HEK293 (cell line): ENCODE data around the gene ACTR3C.

Experiments
- CTCF ChIA-PET: fragments of 350-600 bp; formaldehyde crosslinking; extraction: SDS; loops from one replicate; lab custom pipeline; 2021; ENCODE audit warnings: antibody characterized with exemption; lab: Yijun Ruan, JAX
- POLR2A ChIA-PET: fragments of 300-600 bp; formaldehyde crosslinking; extraction: SDS; loops from one replicate; lab custom pipeline; 2020; ENCODE audit warnings: antibody characterized with exemption, inconsistent platforms; lab: Yijun Ruan, JAX
- H3K27ac ChIP-seq: fragments of 200-500 bp; sonication (Bioruptor generic); 2 replicates; pipeline ENCODE4 v1.5.1; 2014; ENCODE audit warnings: low read depth, low read length, control low read depth, inconsistent platforms; ENCODE audit errors: extremely low read depth
- H3K36me3 ChIP-seq, 2 experiments: fragments of 200-500 bp in 1 of 2; sonication (Bioruptor generic) in 1 of 2; 1 replicate in 1 of 2; 2 replicates in 1 of 2; pipeline ENCODE4 v1.5.1; 2014 to 2017; ENCODE audit warnings: inconsistent platforms in 2 of 2, low read length in 2 of 2; ENCODE audit not compliant: control insufficient read depth in 2 of 2, insufficient read depth in 1 of 2
- H3K4me1 ChIP-seq: fragments of 200-500 bp; sonication (Bioruptor generic); 2 replicates; pipeline ENCODE4 v1.5.1; 2014; ENCODE audit warnings: mild to moderate bottlenecking, low read length, inconsistent platforms; ENCODE audit not compliant: control insufficient read depth, insufficient read depth
- H3K4me3 ChIP-seq: 2 replicates; pipeline ENCODE4 v1.5.1; 2011; ENCODE audit warnings: low read depth, mild to moderate bottlenecking, control low read depth, low read length, moderate library complexity
- H3K9me3 ChIP-seq: fragments of 200-500 bp; sonication (Bioruptor generic); 2 replicates; pipeline ENCODE4 v1.5.1; 2014; ENCODE audit warnings: low read depth, low read length, inconsistent platforms; ENCODE audit not compliant: control insufficient read depth, insufficient read depth
- EGR2 ChIP-seq: fragments of 450-650 bp; formaldehyde crosslinking; IDR thresholded peaks from 2 replicates; pipeline ENCODE4 v1.5.1; 2016; ENCODE audit warnings: low read depth, missing biosample characterization, missing genetic modification characterization
- KLF10 ChIP-seq: fragments of 450-650 bp; IDR thresholded peaks from 2 replicates; pipeline ENCODE4 v1.5.1; 2018; ENCODE audit warnings: missing biosample characterization, mild to moderate bottlenecking, missing genetic modification characterization
- KLF9 ChIP-seq: fragments of 450-650 bp; formaldehyde crosslinking; IDR thresholded peaks from 2 replicates; pipeline ENCODE4 v1.5.1; 2016; ENCODE audit warnings: missing biosample characterization, missing genetic modification characterization, low read depth
- OSR2 ChIP-seq: fragments of 450-650 bp; formaldehyde crosslinking; IDR thresholded peaks from 2 replicates; pipeline ENCODE4 v1.5.1; 2016; ENCODE audit warnings: missing biosample characterization, missing genetic modification characterization
- ZBTB20 ChIP-seq: fragments of 450-650 bp; formaldehyde crosslinking; IDR thresholded peaks from 2 replicates; pipeline ENCODE4 v1.5.1; 2016; ENCODE audit warnings: missing biosample characterization, missing genetic modification characterization
- ZBTB6 ChIP-seq: fragments of 450-650 bp; formaldehyde crosslinking; IDR thresholded peaks from 2 replicates; pipeline ENCODE4 v1.5.1; 2017; ENCODE audit warnings: missing biosample characterization, missing genetic modification characterization
- ZBTB8A ChIP-seq: fragments of 450-650 bp; formaldehyde crosslinking; IDR thresholded peaks from 2 replicates; pipeline ENCODE4 v1.5.1; 2016; ENCODE audit warnings: missing biosample characterization, missing genetic modification characterization
- ZFHX2 ChIP-seq: fragments of 450-650 bp; formaldehyde crosslinking; conservative IDR thresholded peaks from 2 replicates; pipeline ENCODE4 v1.5.1; 2016; ENCODE audit warnings: missing biosample characterization, missing genetic modification characterization
- ZNF132 ChIP-seq: fragments of 450-650 bp; formaldehyde crosslinking; IDR thresholded peaks from 2 replicates; pipeline ENCODE4 v1.5.1; 2017; ENCODE audit warnings: missing biosample characterization, missing genetic modification characterization, borderline replicate concordance
- ZNF138 ChIP-seq: fragments of 450-650 bp; formaldehyde crosslinking; IDR thresholded peaks from 2 replicates; pipeline ENCODE4 v1.5.1; 2016; ENCODE audit warnings: missing biosample characterization, missing genetic modification characterization, borderline replicate concordance
- ZNF169 ChIP-seq: fragments of 450-650 bp; formaldehyde crosslinking; IDR thresholded peaks from 2 replicates; pipeline ENCODE4 v1.5.1; 2016; ENCODE audit warnings: missing biosample characterization, missing genetic modification characterization
- ZNF223 ChIP-seq: fragments of 450-650 bp; formaldehyde crosslinking; IDR thresholded peaks from 2 replicates; pipeline ENCODE4 v1.5.1; 2016; ENCODE audit warnings: missing biosample characterization, missing genetic modification characterization
- ZNF610 ChIP-seq: fragments of 450-650 bp; formaldehyde crosslinking; IDR thresholded peaks from 2 replicates; pipeline ENCODE4 v1.5.1; 2016; ENCODE audit warnings: missing biosample characterization, missing genetic modification characterization, borderline replicate concordance
- ZNF626 ChIP-seq: fragments of 450-650 bp; sonication (Bioruptor Pico); formaldehyde crosslinking; IDR thresholded peaks from 2 replicates; pipeline ENCODE4 v1.5.1; 2018; ENCODE audit warnings: missing biosample characterization, missing genetic modification characterization, inconsistent platforms
- ZNF777 ChIP-seq: fragments of 450-650 bp; formaldehyde crosslinking; IDR thresholded peaks from 2 replicates; pipeline ENCODE4 v1.5.1; 2017; ENCODE audit warnings: missing biosample characterization, missing genetic modification characterization, borderline replicate concordance
- ZSCAN5A ChIP-seq: fragments of 450-650 bp; formaldehyde crosslinking; IDR thresholded peaks from 2 replicates; pipeline ENCODE4 v1.5.1; 2016; ENCODE audit warnings: missing biosample characterization, missing genetic modification characterization

ACTR3C gene

GRCh38 chr7:150322833-150323681 is at the start of gene ACTR3C, which contains the start of gene LRRC61 (continued):
- TF ChIP-seq KLF10 (tag by site-specific recombination), result peak; percentile 40; the same call in 1 of the 2 replicates
- 0 out of 2 replicates have a peak, but pooled peaks have one; percentile 12 for TF ChIP-seq ZSCAN5A (tag by site-specific recombination)
- TF ChIP-seq ZBTB8A (tag by site-specific recombination), result peak; percentile 83
- TF ChIP-seq ZFHX2 (tag by site-specific recombination), result peak; percentile 77

DNA sequence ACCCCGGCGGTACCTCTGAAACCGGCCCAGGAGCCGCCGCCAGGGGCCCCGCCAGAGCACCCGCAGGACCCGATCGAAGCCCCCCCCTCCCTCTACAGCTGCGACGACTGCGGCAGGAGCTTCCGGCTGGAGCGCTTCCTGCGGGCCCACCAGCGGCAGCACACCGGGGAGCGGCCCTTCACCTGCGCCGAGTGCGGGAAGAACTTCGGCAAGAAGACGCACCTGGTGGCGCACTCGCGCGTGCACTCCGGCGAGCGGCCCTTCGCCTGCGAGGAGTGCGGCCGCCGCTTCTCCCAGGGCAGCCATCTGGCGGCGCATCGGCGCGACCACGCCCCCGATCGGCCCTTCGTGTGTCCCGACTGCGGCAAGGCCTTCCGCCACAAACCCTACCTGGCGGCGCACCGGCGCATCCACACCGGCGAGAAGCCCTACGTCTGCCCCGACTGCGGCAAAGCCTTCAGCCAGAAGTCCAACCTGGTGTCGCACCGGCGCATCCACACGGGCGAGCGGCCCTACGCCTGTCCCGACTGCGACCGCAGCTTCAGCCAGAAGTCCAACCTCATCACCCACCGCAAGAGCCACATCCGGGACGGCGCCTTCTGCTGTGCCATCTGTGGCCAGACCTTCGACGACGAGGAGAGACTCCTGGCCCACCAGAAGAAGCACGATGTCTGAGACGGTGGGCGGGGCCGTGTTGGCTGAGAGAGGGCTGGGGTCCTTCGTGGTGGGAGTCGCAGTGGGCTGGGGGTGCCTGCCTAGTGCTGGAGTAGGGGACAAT is 49.1 kb upstream of the ACTR3C start:
- H3K4me1 ChIP-seq, result no peaks in the 10 kb centered on the region
- peaks cover 0 to 52% of the 10 kb centered on the region in 2 experiments; a peak in 1 of 3 replicates for H3K36me3 ChIP-seq
- H3K27ac ChIP-seq, result no peak overlapping the region
- TF ChIP-seq ZNF132 (no peak), KLF9 (tag by site-specific recombination) (0 out of 2 replicates have a peak, but pooled peaks have one; percentile 14)
- H3K4me3 ChIP-seq, result no peak overlapping the region
- CTCF ChIA-PET, result no interaction called here
- H3K9me3 ChIP-seq, result no peaks in the 10 kb centered on the region
- POLR2A ChIA-PET, result no interaction called here

DNA sequence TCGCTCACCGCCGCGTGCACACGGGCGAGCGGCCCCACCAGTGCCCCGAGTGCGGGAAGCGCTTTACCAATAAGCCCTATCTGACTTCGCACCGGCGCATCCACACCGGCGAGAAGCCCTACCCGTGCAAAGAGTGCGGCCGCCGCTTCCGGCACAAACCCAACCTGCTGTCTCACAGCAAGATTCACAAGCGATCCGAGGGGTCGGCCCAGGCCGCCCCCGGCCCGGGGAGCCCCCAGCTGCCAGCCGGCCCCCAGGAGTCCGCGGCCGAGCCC is 48.6 kb upstream of the ACTR3C start:
- H3K4me1 ChIP-seq, result no peaks in the 10 kb centered on the region
- H3K36me3 ChIP-seq, result peaks cover 0 to 52% of the 10 kb centered on the region in 2 experiments; a peak in 1 of 3 replicates
- no peak overlapping the region for H3K4me3 ChIP-seq
- H3K9me3 ChIP-seq, result no peaks in the 10 kb centered on the region
- ChIA-PET POLR2A (no interaction called here), CTCF (interaction anchor here (0.6 kb wide), 1 partner anchor 647 kb away, joined by 4 read pairs; no protein-coding TSS in a partner anchor)
- H3K27ac ChIP-seq, result no peak overlapping the region
- TF ChIP-seq ZNF777 (tag by site-specific recombination) (no peak), OSR2 (tag by site-specific recombination) (no peak), ZBTB6 (no peak), ZNF223 (tag by site-specific recombination) (no peak), ZBTB20 (no peak), ZNF169 (no peak), EGR2 (tag by site-specific recombination) (no peak), ZNF610 (tag by site-specific recombination) (no peak), ZNF138 (no peak), ZNF626 (no peak)
